Lung (tissue), 12 donors: ENCODE results near the gene ACACA. TPM values are rescaled to one million over a fixed set of nuclear protein-coding genes. Genes with fewer than 3 reads are reported as not detected.

Source experiments
- ATAC-seq: fragments of 200-7000 bp; cut with Tn5 transposase; one replicate; pipeline ENCODE4 v1.9.1; 2020; ENCODE audit warnings: moderate number of reproducible peaks; ENCODE audit not compliant: insufficient read depth, low FRiP score
- DNase-seq, 3 donors: peaks; one replicate each; pipeline ENCODE4 v3.0.0-alpha.2; 2013 to 2017
- H3K27ac ChIP-seq, 2 donors: one replicate each; pipeline ENCODE4 v1.5.1; 2013; ENCODE audit warnings: mild to moderate bottlenecking in 2 of 2, moderate library complexity in 2 of 2, control low read depth in 1 of 2, inconsistent platforms in 1 of 2, low read depth in 1 of 2, low read length in 1 of 2
- H3K27me3 ChIP-seq, 3 donors: one replicate each; pipeline ENCODE4 v1.5.1; 2013; ENCODE audit warnings: low read length in 2 of 3; ENCODE audit not compliant: control insufficient read depth in 3 of 3, insufficient read depth in 3 of 3
- H3K36me3 ChIP-seq, 4 donors: one replicate each; pipeline ENCODE4 v1.5.1; 2013; ENCODE audit warnings: low read length in 4 of 4, mild to moderate bottlenecking in 1 of 4, moderate library complexity in 1 of 4; ENCODE audit not compliant: control insufficient read depth in 4 of 4, insufficient read depth in 4 of 4
- H3K4me1 ChIP-seq, 5 donors: one replicate each; pipeline ENCODE4 v1.5.1; 2013; ENCODE audit warnings: low read length in 5 of 5, mild to moderate bottlenecking in 2 of 5, moderate library complexity in 1 of 5; ENCODE audit not compliant: control insufficient read depth in 5 of 5, insufficient read depth in 5 of 5
- H3K4me3 ChIP-seq: one replicate; pipeline ENCODE4 v1.5.1; 2013; ENCODE audit warnings: mild to moderate bottlenecking, control low read depth, moderate library complexity
- H3K9ac ChIP-seq, 2 donors: one replicate each; pipeline ENCODE4 v1.5.1; 2013; ENCODE audit warnings: low read length in 2 of 2, control low read depth in 1 of 2; ENCODE audit not compliant: insufficient read depth in 1 of 2
- H3K9me3 ChIP-seq, 4 donors: one replicate each; pipeline ENCODE4 v1.5.1; 2013; ENCODE audit warnings: low read length in 3 of 4, mild to moderate bottlenecking in 1 of 4, moderate library complexity in 1 of 4; ENCODE audit not compliant: control insufficient read depth in 4 of 4, insufficient read depth in 3 of 4
- CTCF ChIP-seq: IDR thresholded peaks from 2 replicates; pipeline ENCODE4 v1.5.1; 2012; ENCODE audit warnings: mild to moderate bottlenecking; ENCODE audit errors: control extremely low read depth, extremely low read depth
- WGBS, 2 donors: extraction: QIAGEN DNeasy Blood & Tissue Kit; methylation state at CpG; one replicate each; pipeline ENCODE4 v1.1.7; 2013; 5-methylcytosine and 5-hydroxymethylcytosine counted together
- polyA plus RNA-seq, 2 donors: library from polyadenylated mRNA; stranded (reverse); fragments of 200-250 nt; gene quantifications; one replicate each; pipeline ENCODE4 v1.2.1, GENCODE V29; 2013
- total RNA-seq, 2 donors: library from RNA; depleted of rRNA in 1 of 2; stranded (reverse); fragments of >200 nt in 1 of 2; gene quantifications; one replicate each; pipeline ENCODE4 v1.2.1, GENCODE V29; 2014 to 2021
- donor health status: control.
- donor health status: control.
- donor health status: Bipolar disorder and iron deficiency.
- donor health status: healthy.
- donor health status: DM: yes; HTN: yes; CAD: no.

The ACACA gene
- total and polyA plus RNA-seq, 4 donors: 26.0 to 111 (median 55.6) TPM

DNA sequence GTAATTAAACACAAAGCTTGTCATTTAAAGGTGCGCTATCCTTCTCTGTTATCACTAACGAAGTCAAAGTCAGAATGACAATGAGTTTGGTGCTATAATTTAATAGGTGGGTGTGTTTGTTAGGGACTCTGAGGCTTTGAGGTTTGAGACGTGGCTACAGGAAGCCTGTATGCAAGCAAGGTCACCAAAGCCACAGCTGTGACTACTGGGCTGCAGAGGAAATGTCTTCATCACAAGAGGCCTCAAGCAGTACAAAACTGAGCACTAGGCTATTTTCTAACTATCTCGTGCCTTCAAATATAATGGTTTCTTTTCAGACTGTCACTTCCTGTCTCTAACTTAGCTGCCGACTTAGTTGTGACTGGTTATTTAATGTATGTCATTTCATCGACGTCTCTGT is 316.7 kb downstream of the ACACA start:
- no peak overlapping the region for H3K27ac ChIP-seq
- DNase-seq (peak in 2 of 3 donors; percentile 30 to 53), ATAC-seq (no peak)
- TF ChIP-seq CTCF: no peak
- H3K9me3 ChIP-seq: no peaks in the 10 kb centered on the region
- no peaks in the 10 kb centered on the region for H3K27me3 ChIP-seq
- 21 to 49% methylated on average over 7 of the region's 7 CpGs for WGBS, 2 donors
- H3K9ac ChIP-seq: no peak overlapping the region
- peaks cover 0 to 7% (median 3%) of the 10 kb centered on the region in 5 donors for H3K4me1 ChIP-seq
- H3K4me3 ChIP-seq: no peak overlapping the region
- H3K36me3 ChIP-seq: peaks cover 8 to 27% (median 18%) of the 10 kb centered on the region in 4 donors

DNA sequence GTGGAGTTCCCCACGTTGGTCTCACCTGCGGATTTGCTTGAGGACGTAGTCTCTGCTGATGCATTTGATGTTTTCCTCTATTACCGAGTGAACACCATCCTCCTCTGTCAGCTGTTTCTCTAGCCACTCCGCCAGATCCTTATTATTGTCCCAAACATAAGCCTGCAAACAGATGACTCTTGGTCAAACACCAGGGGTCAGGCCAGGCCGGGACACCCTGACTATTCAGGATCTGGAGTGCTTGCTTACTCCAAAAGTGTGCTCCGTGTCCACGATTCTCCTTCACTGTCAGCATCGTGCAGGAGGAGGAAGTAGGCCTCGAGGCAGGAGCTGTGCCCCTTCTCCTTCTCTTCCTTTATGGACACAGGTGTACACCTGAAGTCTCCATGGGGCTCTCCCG is 317.7 kb downstream of the ACACA start:
- WGBS, 2 donors: 72% methylated on average over 11 of the region's 11 CpGs
- Histone ChIP-seq H3K9ac (no peak overlapping the region), H3K27me3 (no peaks in the 10 kb centered on the region), H3K27ac (no peak overlapping the region), H3K4me3 (no peak overlapping the region), H3K4me1 (peaks cover 0 to 18% (median 4%) of the 10 kb centered on the region in 5 donors), H3K36me3 (peaks cover 8 to 23% (median 19%) of the 10 kb centered on the region in 4 donors), H3K9me3 (no peaks in the 10 kb centered on the region)
- no peak for TF ChIP-seq CTCF
- ATAC-seq (no peak), DNase-seq (no peak)

DNA sequence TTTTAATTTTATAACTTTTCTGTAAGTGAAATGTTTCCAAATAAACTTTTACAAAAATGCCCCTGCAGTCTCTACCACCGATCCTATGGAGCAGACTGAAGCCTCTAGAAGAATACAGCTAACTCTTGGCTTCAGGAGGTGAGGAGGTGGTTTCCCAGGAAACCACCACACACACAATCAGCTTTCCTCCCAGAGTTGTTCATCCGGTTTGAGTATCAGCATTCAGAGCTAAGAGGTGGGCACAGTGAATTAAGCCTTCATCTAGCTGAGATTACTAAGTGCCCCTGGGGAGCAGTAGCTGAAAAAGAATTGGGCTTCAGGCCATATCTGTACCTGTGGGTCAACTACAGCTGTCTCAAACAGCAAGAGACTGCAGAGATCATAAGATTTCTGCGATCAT is 318.2 kb downstream of the ACACA start:
- DNase-seq (peak; percentile 53 to 85 (median 68)), ATAC-seq (no peak)
- no peak overlapping the region for H3K9ac ChIP-seq
- peaks cover 0 to 22% (median 4%) of the 10 kb centered on the region in 5 donors for H3K4me1 ChIP-seq
- no peak for TF ChIP-seq CTCF
- H3K4me3 ChIP-seq: no peak overlapping the region
- 58 to 60% methylated on average over 3 of the region's 3 CpGs for WGBS, 2 donors
- no peak overlapping the region for H3K27ac ChIP-seq
- no peaks in the 10 kb centered on the region for H3K9me3 ChIP-seq
- H3K27me3 ChIP-seq: no peaks in the 10 kb centered on the region
- H3K36me3 ChIP-seq: peaks cover 8 to 23% (median 19%) of the 10 kb centered on the region in 4 donors

- 91 to 94% methylated on average over 5 of the region's 5 CpGs for WGBS, 2 donors
- no peak overlapping the region for H3K4me3 ChIP-seq
- H3K9me3 ChIP-seq: no peaks in the 10 kb centered on the region
- no peaks in the 10 kb centered on the region for H3K27me3 ChIP-seq
- H3K27ac ChIP-seq: no peak overlapping the region
- peaks cover 8 to 22% (median 19%) of the 10 kb centered on the region in 4 donors for H3K36me3 ChIP-seq
- no peak for TF ChIP-seq CTCF
- peaks cover 0 to 30% (median 4%) of the 10 kb centered on the region in 5 donors for H3K4me1 ChIP-seq
- no peak overlapping the region for H3K9ac ChIP-seq
- DNase-seq (no peak), ATAC-seq (no peak)
Observed at GRCh38 chr17:37087683-37088082, 319.0 kb downstream of the ACACA start.
